ENCODE measurements around the gene CRADD. TPM values are rescaled to one million over a fixed set of nuclear protein-coding genes. Genes with fewer than 3 reads are reported as not detected.

Gene CRADD
- total and polyA plus RNA-seq, 2 donors (not counting 3 experiments of a cell fraction or from before 2014, with no cell fraction given), result 11.7 to 14.5 TPM

DNA sequence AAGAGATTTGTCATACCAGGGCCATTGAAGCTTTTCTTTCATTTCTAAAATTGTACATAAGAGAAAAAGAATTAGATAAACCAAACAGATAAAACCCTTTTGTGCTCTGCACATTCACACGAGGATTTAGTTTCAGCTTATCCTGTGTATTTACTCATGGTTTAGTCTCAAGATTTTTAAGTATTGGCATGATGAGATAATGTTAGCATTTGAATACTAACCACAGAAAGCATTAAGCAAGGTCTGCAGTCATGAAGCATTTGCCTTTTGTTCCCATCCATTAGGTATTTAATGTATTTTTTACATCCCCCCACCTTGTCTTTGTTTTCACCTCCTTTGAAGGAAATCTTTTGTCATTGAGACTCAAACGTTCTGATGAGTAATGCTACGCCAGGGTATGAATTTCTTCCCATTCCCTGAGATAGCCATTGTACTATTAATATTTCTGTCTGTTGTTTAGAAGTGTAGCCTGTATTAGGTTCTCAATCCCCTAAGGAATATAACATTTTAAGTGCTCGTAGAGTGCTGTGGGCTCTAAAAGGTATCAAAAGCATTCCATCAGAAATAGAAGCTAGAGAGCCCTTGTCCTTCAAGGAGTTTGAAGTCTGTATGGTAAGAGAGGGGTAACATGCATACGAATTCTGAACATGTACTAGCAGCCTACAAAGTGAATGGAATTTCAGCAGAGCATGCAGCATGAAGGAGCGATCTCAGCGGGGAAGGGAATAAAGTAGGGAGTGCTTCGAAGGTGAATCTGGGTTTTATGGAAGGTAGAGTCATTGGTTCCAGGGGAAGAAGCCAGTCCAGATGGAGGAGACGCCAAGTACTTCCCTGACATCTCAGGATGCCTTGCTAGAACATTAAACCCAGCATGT lies 22.3 kb downstream of the CRADD start:
- intact Hi-C loops (cut with micrococcal nuclease) (no loop called here), dilution Hi-C loops (cut with MboI; ENCODE audit: extremely low pct_ligation_motif_present, low sequenced_read_pairs) (no loop called here)
- Histone ChIP-seq H3K36me3 (ENCODE audit: control insufficient read depth in 2 of 2, extremely low read depth in 1 of 2, insufficient read depth in 2 of 2, low read length in 2 of 2) (no peaks in the 10 kb centered on the region), H3K9me1 (replicated peaks; ENCODE audit: control insufficient read depth, extremely low read depth, insufficient read depth, low read length) (no peaks in the 10 kb centered on the region), H2AFZ (ENCODE audit: low read depth, low read length) (no peak overlapping the region), H4K20me1 (replicated peaks; ENCODE audit: control insufficient read depth, extremely low read depth, insufficient read depth, low read length) (no peaks in the 10 kb centered on the region), H3K27ac (ENCODE audit: insufficient read depth, low read depth, low read length) (no peak overlapping the region), H3K27me3 (ENCODE audit: control insufficient read depth in 2 of 2, insufficient read depth in 2 of 2, low read length in 2 of 2) (no peaks in the 10 kb centered on the region), H3K9me3 (replicated peaks; ENCODE audit: control insufficient read depth, insufficient read depth, low read length) (no peaks in the 10 kb centered on the region), H3K4me2 (ENCODE audit: insufficient read depth, low read length) (no peak overlapping the region), H3K79me2 (ENCODE audit: control insufficient read depth, insufficient read depth, low read length) (no peaks in the 10 kb centered on the region), H3K9ac (replicated peaks; ENCODE audit: extremely low read depth, insufficient read depth, low read length) (no peak overlapping the region), H3K4me1 (ENCODE audit: control insufficient read depth, extremely low read depth, insufficient read depth, low read length) (no peaks in the 10 kb centered on the region), H3K4me3 (replicated peaks in 1 of 3; ENCODE audit: insufficient read depth in 1 of 3, low read depth in 1 of 3, low read length in 3 of 3) (no peak overlapping the region)
- CTCF ChIA-PET, result no interaction called here
- DNase-seq (ENCODE audit: low read depth, low spot score), result no peak
- TF ChIP-seq, protein P1, sequence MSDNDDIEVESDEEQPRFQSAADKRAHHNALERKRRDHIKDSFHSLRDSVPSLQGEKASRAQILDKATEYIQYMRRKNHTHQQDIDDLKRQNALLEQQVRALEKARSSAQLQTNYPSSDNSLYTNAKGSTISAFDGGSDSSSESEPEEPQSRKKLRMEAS (IDR thresholded peaks at IDR 0.05; ENCODE audit: insufficient read depth, insufficient read length), result no peak
- TF ChIP-seq EZH2 (IDR thresholded peaks at IDR 0.05; ENCODE audit: borderline replicate concordance, low read depth, low read length, severe bottlenecking) (no peak), FOS (IDR thresholded peaks at IDR 0.05; ENCODE audit: borderline replicate concordance, insufficient read depth, low read length) (no peak), MYC (IDR thresholded peaks at IDR 0.05; ENCODE audit: low read depth, low read length) (no peak)
- TF ChIP-seq, protein P2, sequence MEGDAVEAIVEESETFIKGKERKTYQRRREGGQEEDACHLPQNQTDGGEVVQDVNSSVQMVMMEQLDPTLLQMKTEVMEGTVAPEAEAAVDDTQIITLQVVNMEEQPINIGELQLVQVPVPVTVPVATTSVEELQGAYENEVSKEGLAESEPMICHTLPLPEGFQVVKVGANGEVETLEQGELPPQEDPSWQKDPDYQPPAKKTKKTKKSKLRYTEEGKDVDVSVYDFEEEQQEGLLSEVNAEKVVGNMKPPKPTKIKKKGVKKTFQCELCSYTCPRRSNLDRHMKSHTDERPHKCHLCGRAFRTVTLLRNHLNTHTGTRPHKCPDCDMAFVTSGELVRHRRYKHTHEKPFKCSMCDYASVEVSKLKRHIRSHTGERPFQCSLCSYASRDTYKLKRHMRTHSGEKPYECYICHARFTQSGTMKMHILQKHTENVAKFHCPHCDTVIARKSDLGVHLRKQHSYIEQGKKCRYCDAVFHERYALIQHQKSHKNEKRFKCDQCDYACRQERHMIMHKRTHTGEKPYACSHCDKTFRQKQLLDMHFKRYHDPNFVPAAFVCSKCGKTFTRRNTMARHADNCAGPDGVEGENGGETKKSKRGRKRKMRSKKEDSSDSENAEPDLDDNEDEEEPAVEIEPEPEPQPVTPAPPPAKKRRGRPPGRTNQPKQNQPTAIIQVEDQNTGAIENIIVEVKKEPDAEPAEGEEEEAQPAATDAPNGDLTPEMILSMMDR (IDR thresholded peaks at IDR 0.05; ENCODE audit: extremely low read depth in 1 of 2, insufficient read depth in 1 of 2, low read depth in 1 of 2, low read length in 2 of 2), result no peak
- POLR2A ChIA-PET, result no interaction called here
- no peak for FAIRE-seq
- no TSS peak for BruUV-seq (replicated peaks)
